Spleen (tissue), 7 donors: ENCODE measurements around the gene OTUB1.

ENCODE experiments used
- POLR2A ChIP-seq, 3 donors: fragments of 450-650 bp; IDR thresholded peaks; one replicate each; pipeline ENCODE4 v1.5.1; 2017; ENCODE audit warnings: antibody characterized with exemption in 3 of 3, mild to moderate bottlenecking in 1 of 3
- POLR2AphosphoS5 ChIP-seq, 3 donors: sonication (generic); formaldehyde crosslinking; IDR thresholded peaks; one replicate each; pipeline ENCODE4 v1.5.1; 2017; ENCODE audit warnings: antibody characterized with exemption in 3 of 3
- TF ChIP-seq, protein P1 (sequence below), 11 experiments: fragments of 200-600 bp in 7 of 11; fragments of 450-650 bp in 4 of 11; sonication (generic) in 4 of 11; IDR thresholded peaks in 8 of 11; conservative IDR thresholded peaks in 3 of 11; 1 replicate in 7 of 11; 2 replicates in 4 of 11; pipeline versions ENCODE4 v1.4.0 to v1.8.0; 2016 to 2021; ENCODE audit warnings: antibody characterized with exemption in 11 of 11, inconsistent platforms in 4 of 11, mild to moderate bottlenecking in 1 of 11
- donor health status: DM: no; HTN: no; CAD: no; lungs with moderate emphysema.
- donor health status: DM: no; HTN: no; CAD: no.
- donor health status: DM: no; HTN: no; CAD: no.

DNA sequence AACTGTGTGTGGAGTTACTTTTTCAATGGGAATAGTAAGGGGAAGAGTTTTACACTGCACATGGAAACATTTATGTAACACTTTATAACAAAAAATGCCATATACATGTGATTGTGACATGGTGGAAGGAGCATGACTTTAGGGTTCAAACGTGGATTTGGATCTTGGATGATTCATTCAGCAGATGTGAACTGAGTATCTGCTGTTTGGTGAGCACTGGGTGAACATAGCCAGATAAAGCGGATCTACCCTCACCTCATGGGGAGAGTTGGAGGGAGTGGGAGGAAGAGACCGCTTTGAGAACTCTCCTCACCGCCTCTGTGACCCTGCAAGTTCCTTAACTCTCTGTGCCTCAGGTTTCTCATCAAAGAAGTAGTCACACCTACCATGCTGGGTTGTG is 44.3 kb upstream of the OTUB1 start:
- TF ChIP-seq, protein P1, sequence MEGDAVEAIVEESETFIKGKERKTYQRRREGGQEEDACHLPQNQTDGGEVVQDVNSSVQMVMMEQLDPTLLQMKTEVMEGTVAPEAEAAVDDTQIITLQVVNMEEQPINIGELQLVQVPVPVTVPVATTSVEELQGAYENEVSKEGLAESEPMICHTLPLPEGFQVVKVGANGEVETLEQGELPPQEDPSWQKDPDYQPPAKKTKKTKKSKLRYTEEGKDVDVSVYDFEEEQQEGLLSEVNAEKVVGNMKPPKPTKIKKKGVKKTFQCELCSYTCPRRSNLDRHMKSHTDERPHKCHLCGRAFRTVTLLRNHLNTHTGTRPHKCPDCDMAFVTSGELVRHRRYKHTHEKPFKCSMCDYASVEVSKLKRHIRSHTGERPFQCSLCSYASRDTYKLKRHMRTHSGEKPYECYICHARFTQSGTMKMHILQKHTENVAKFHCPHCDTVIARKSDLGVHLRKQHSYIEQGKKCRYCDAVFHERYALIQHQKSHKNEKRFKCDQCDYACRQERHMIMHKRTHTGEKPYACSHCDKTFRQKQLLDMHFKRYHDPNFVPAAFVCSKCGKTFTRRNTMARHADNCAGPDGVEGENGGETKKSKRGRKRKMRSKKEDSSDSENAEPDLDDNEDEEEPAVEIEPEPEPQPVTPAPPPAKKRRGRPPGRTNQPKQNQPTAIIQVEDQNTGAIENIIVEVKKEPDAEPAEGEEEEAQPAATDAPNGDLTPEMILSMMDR (IDR thresholded peaks at IDR 0.05 in 8 of 11, conservative IDR thresholded peaks at IDR 0.05 in 3 of 11): no peak
- TF ChIP-seq POLR2A (IDR thresholded peaks at IDR 0.05) (no peak), POLR2AphosphoS5 (IDR thresholded peaks at IDR 0.05) (no peak)
